Neuronal stem cell (in vitro differentiated cells): Measurements from ENCODE around the gene PDZRN3.

ENCODE experiments used
- DNase-seq: peaks from one replicate; pipeline ENCODE4 v3.0.0-alpha.2; 2013; ENCODE audit warnings: low spot score
- H2AFZ ChIP-seq: one replicate; pipeline ENCODE4 v1.6.1; 2013; ENCODE audit warnings: mild to moderate bottlenecking, low read length, inconsistent platforms
- H2AK5ac ChIP-seq: 2 replicates; pipeline ENCODE4 v1.6.1; 2013; ENCODE audit warnings: low read depth, mild to moderate bottlenecking, inconsistent platforms, low read length, moderate library complexity, mixed read lengths
- H2BK120ac ChIP-seq: 2 replicates; pipeline ENCODE4 v1.6.1; 2013; ENCODE audit warnings: low read depth, mild to moderate bottlenecking, inconsistent platforms, low read length, moderate library complexity, mixed read lengths
- H2BK12ac ChIP-seq: one replicate; pipeline ENCODE4 v1.6.1; 2013; ENCODE audit warnings: low read length, inconsistent platforms
- H2BK15ac ChIP-seq: 2 replicates; pipeline ENCODE4 v1.6.1; 2013; ENCODE audit warnings: mild to moderate bottlenecking, low read length, inconsistent platforms, mixed read lengths
- H2BK5ac ChIP-seq: one replicate; pipeline ENCODE4 v1.6.1; 2013; ENCODE audit warnings: inconsistent platforms, mild to moderate bottlenecking, low read length, moderate library complexity
- H3K14ac ChIP-seq: one replicate; pipeline ENCODE4 v1.6.1; 2013; ENCODE audit warnings: low read length, inconsistent platforms
- H3K18ac ChIP-seq: 2 replicates; pipeline ENCODE4 v1.6.1; 2013; ENCODE audit warnings: low read length, inconsistent platforms
- H3K23ac ChIP-seq: 2 replicates; pipeline ENCODE4 v1.6.1; 2013; ENCODE audit warnings: low read depth, mild to moderate bottlenecking, mixed read lengths, low read length, inconsistent platforms; ENCODE audit not compliant: poor library complexity
- H3K27ac ChIP-seq: replicated peaks from 3 replicates; pipeline ENCODE4 v1.5.1; 2013; ENCODE audit warnings: low read length, inconsistent platforms
- H3K27me3 ChIP-seq, 3 experiments: 2 replicates each; pipeline ENCODE4 v1.6.1; 2013; ENCODE audit warnings: low read length in 3 of 3, mild to moderate bottlenecking in 2 of 3, inconsistent platforms in 1 of 3, low read depth in 1 of 3, mixed read lengths in 1 of 3, moderate library complexity in 1 of 3; ENCODE audit not compliant: control insufficient read depth in 3 of 3, insufficient read depth in 3 of 3
- H3K36me3 ChIP-seq, 2 donors: replicated peaks in 1 of 2; 2 replicates each; pipeline ENCODE4 v1.6.1; 2013; ENCODE audit warnings: low read length in 2 of 2; ENCODE audit not compliant: control insufficient read depth in 2 of 2, insufficient read depth in 2 of 2
- H3K4ac ChIP-seq: 2 replicates; pipeline ENCODE4 v1.6.1; 2013; ENCODE audit warnings: inconsistent platforms, mild to moderate bottlenecking, low read length, moderate library complexity
- H3K4me1 ChIP-seq, 2 donors: 1 replicate in 1 of 2; 2 replicates in 1 of 2; pipeline ENCODE4 v1.6.1; 2013; ENCODE audit warnings: low read length in 2 of 2, low read depth in 1 of 2; ENCODE audit not compliant: control insufficient read depth in 2 of 2, insufficient read depth in 1 of 2
- H3K4me2 ChIP-seq: one replicate; pipeline ENCODE4 v1.6.1; 2013; ENCODE audit warnings: mild to moderate bottlenecking, low read length, inconsistent platforms; ENCODE audit not compliant: insufficient read depth, poor library complexity, severe bottlenecking
- H3K4me3 ChIP-seq, 2 donors: 2 replicates each; pipeline ENCODE4 v1.5.1; 2013; ENCODE audit warnings: low read length in 2 of 2, mild to moderate bottlenecking in 2 of 2, inconsistent platforms in 1 of 2, moderate library complexity in 1 of 2
- H3K79me1 ChIP-seq: one replicate; pipeline ENCODE4 v1.6.1; 2013; ENCODE audit warnings: low read depth, mild to moderate bottlenecking, inconsistent platforms, low read length, moderate library complexity
- H3K9ac ChIP-seq: one replicate; pipeline ENCODE4 v1.6.1; 2013; ENCODE audit warnings: mild to moderate bottlenecking, low read depth, low read length, inconsistent platforms; ENCODE audit not compliant: poor library complexity
- H3K9me3 ChIP-seq, 2 donors: replicated peaks in 1 of 2; 2 replicates each; pipeline versions ENCODE3 to v1.6.1; 2013; ENCODE audit warnings: low read length in 2 of 2, mild to moderate bottlenecking in 2 of 2, inconsistent platforms in 1 of 2, low read depth in 1 of 2, mixed read lengths in 1 of 2, moderate library complexity in 1 of 2; ENCODE audit not compliant: control insufficient read depth in 2 of 2, insufficient read depth in 1 of 2
- H4K8ac ChIP-seq: one replicate; pipeline ENCODE4 v1.6.1; 2013; ENCODE audit warnings: low read depth, mild to moderate bottlenecking, inconsistent platforms, low read length, moderate library complexity
- H4K91ac ChIP-seq: one replicate; pipeline ENCODE4 v1.6.1; 2013; ENCODE audit warnings: low read length, low read depth, mild to moderate bottlenecking, inconsistent platforms; ENCODE audit not compliant: poor library complexity
- WGBS, 2 donors: extraction: QIAGEN DNeasy Blood & Tissue Kit; methylation state at CpG; one replicate each; pipeline ENCODE4 v1.1.7; 2013; ENCODE audit warnings: missing lambda C conversion rate in 2 of 2, mixed read lengths in 1 of 2; ENCODE audit not compliant: insufficient read length in 2 of 2, insufficient replicate concordance in 1 of 2; ENCODE audit errors: extremely low coverage in 2 of 2; 5-methylcytosine and 5-hydroxymethylcytosine counted together

The PDZRN3 gene

DNA sequence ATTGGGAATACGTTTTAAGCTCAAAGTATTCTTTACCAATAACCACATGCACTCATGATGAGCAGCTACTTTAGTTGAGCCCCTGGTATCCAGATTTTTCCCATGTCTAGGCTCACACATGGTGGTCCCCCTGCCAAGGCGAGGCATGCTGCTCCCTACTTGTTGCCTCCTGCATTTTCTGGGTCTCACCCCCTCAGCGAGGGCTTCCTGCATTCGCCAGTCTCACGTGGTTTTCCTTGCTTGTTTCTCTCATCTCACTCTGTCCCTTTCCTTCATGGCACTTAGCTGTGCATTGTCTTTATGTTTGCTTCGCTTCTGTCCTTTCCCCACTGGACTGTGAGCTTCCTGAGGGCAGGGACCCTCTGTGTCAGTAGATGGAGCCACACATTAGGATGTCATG is 99.2 kb downstream of the PDZRN3 start:
- WGBS, 2 donors: no CpG with 5 or more reads among the region's 6 CpGs

DNA sequence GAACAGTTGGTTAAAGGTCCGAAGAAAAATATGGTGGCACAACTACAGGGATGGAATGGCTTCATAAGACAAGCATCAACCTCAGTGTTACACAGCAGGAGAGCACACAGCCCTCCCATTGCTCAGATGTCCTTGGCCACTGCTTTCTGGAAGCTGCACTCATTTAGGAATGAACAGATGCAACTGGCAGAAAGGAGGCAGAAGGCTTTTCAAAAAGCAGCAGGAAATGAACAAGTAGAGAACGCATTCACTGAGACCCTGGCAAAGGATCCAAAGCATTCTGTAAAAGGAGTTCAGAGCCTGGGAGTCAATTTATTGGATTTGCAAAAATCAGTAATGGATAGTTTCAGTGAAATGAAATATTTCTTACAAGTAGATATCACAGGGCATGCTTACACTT is 101.1 kb downstream of the PDZRN3 start:
- Histone ChIP-seq H3K27me3 (no peaks in the 10 kb centered on the region), H3K14ac (no peak overlapping the region), H3K9me3 (peaks cover 0 to 13% of the 10 kb centered on the region in 2 donors), H3K36me3 (peaks cover 0 to 4% of the 10 kb centered on the region in 2 donors), H2BK15ac (no peak overlapping the region), H3K23ac (no peak overlapping the region), H4K91ac (no peak overlapping the region), H2AFZ (no peak overlapping the region), H4K8ac (no peak overlapping the region), H3K27ac (no peak overlapping the region), H3K79me1 (no peaks in the 10 kb centered on the region), H2BK12ac (no peak overlapping the region), H2BK120ac (no peak overlapping the region), H3K4me2 (no peak overlapping the region), H2BK5ac (no peak overlapping the region), H3K4ac (no peak overlapping the region), H3K4me3 (no peak overlapping the region), H3K4me1 (no peaks in the 10 kb centered on the region), H3K18ac (no peak overlapping the region), H2AK5ac (no peak overlapping the region), H3K9ac (no peak overlapping the region)
- no CpG with 5 or more reads among the region's 2 CpGs for WGBS, 2 donors
- no peak for DNase-seq

More for the DNA sequence above, 99.2 kb downstream of the PDZRN3 start:
- Histone ChIP-seq H2BK15ac (no peak overlapping the region), H4K8ac (no peak overlapping the region), H3K27ac (no peak overlapping the region), H2BK5ac (no peak overlapping the region), H3K23ac (no peak overlapping the region), H3K18ac (no peak overlapping the region), H3K4ac (no peak overlapping the region), H2BK12ac (no peak overlapping the region), H3K27me3 (no peaks in the 10 kb centered on the region), H3K4me2 (no peak overlapping the region), H2AFZ (no peak overlapping the region), H3K14ac (no peak overlapping the region), H3K4me1 (peaks cover 6 to 7% of the 10 kb centered on the region in 2 donors), H2BK120ac (no peak overlapping the region), H3K79me1 (no peaks in the 10 kb centered on the region), H3K36me3 (peaks cover 0 to 4% of the 10 kb centered on the region in 2 donors), H4K91ac (no peak overlapping the region), H3K9ac (no peak overlapping the region), H2AK5ac (no peak overlapping the region), H3K4me3 (no peak overlapping the region), H3K9me3 (peaks cover 0 to 13% of the 10 kb centered on the region in 2 donors)
- no peak for DNase-seq

DNA sequence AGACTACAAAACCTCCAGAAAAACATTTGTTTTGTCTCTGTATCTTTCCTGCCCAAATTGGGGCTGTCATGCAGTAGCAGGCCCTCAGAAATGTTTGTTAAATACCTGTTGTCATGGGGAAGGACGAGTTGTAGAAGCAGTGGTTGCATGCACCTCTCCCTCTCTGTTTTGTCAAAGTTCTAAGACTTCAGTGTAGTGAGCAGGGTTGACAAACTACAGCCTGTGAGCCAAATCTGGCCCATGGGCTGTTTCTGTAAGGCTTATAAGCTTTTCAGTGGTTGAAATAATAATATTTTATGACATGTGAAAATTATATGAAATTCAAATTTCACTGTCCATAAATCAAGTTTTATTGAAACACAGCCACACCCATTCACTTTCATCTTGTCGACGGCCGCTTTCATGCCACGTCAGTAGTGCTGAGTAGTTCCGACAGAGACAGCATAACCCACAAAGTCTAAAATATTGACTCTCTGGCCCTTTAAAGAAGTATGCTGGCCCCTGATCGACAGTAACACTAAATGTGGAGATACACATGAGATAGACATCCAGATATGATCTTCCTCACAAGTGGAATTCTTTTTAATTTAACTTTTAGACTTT is 102.9 kb downstream of the PDZRN3 start:
- Histone ChIP-seq H2BK120ac (no peak overlapping the region), H3K27ac (no peak overlapping the region), H2BK5ac (no peak overlapping the region), H3K4me3 (no peak overlapping the region), H3K4me1 (no peaks in the 10 kb centered on the region), H3K79me1 (no peaks in the 10 kb centered on the region), H3K36me3 (peaks cover 0 to 4% of the 10 kb centered on the region in 2 donors), H3K4me2 (no peak overlapping the region), H3K18ac (no peak overlapping the region), H4K8ac (no peak overlapping the region), H2AK5ac (no peak overlapping the region), H2BK15ac (no peak overlapping the region), H3K27me3 (no peaks in the 10 kb centered on the region), H3K4ac (no peak overlapping the region), H3K23ac (no peak overlapping the region), H3K9me3 (peaks cover 0 to 13% of the 10 kb centered on the region in 2 donors), H3K9ac (no peak overlapping the region), H2AFZ (no peak overlapping the region), H2BK12ac (no peak overlapping the region), H3K14ac (no peak overlapping the region), H4K91ac (no peak overlapping the region)
- no peak for DNase-seq
- no CpG with 5 or more reads among the region's 7 CpGs for WGBS, 2 donors

DNA sequence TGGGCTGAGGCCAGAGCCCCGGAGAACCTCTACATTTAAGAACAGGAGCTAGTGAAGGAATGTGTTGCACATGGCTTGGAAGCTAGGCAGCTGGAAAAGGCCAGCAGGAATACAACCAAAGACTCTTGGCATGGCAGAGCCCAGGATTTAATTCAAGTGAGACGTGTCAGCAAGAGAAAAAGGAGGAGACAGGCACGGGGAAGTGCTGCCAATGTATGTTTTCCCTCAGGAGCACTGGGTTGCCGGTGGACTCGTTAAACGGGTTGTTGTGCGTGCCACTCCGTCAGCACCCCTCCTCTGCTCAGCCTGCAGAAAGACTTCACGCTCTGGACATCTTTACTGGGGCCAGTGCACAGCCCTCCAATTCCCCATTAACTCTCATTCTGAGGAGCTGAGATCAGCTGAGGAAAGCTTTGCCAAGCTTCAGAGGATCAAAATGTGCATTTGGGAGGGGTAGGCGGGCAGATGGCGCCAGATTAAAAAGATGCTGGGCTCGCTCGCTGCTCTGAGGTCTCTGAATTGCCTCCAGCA is 103.7 kb downstream of the PDZRN3 start:
- Histone ChIP-seq H3K9ac (no peak overlapping the region), H3K4me1 (no peaks in the 10 kb centered on the region)

More for the DNA sequence above, 103.7 kb downstream of the PDZRN3 start:
- Histone ChIP-seq H2BK15ac (no peak overlapping the region), H3K4me2 (no peak overlapping the region), H3K4me3 (no peak overlapping the region), H2AK5ac (no peak overlapping the region), H2BK120ac (no peak overlapping the region), H3K18ac (no peak overlapping the region), H3K79me1 (no peaks in the 10 kb centered on the region), H3K4ac (no peak overlapping the region), H3K14ac (no peak overlapping the region), H3K36me3 (peaks cover 0 to 4% of the 10 kb centered on the region in 2 donors), H4K8ac (no peak overlapping the region), H3K27ac (no peak overlapping the region), H2AFZ (no peak overlapping the region), H4K91ac (no peak overlapping the region), H2BK12ac (no peak overlapping the region), H3K27me3 (no peaks in the 10 kb centered on the region), H3K23ac (no peak overlapping the region), H3K9me3 (peaks cover 0 to 12% of the 10 kb centered on the region in 2 donors), H2BK5ac (no peak overlapping the region)
- no CpG with 5 or more reads among the region's 13 CpGs for WGBS, 2 donors
- DNase-seq: no peak
